K562 (cell line): ENCODE data around the gene EMILIN1. TPM values are rescaled to one million over a fixed set of nuclear protein-coding genes. Genes with fewer than 3 reads are reported as not detected.

Experiments used
- ARID3B ChIP-seq: fragments of 250-450 bp; sonication (Bioruptor Pico); IDR thresholded peaks from 2 replicates; pipeline ENCODE4 v1.4.0; 2020; ENCODE audit warnings: borderline replicate concordance
- BACH1 ChIP-seq: fragments of 200-800 bp; sonication (Bioruptor generic); IDR thresholded peaks from 2 replicates; pipeline ENCODE4 v1.6.1; 2016; ENCODE audit warnings: missing genetic modification characterization, missing compliant biosample characterization
- CC2D1A ChIP-seq: fragments of 450-650 bp; IDR thresholded peaks from 2 replicates; pipeline ENCODE4 v1.6.1; 2017; ENCODE audit warnings: mild to moderate bottlenecking
- EZH2 ChIP-seq: IDR thresholded peaks from 2 replicates; pipeline ENCODE4 v1.6.1; 2012; ENCODE audit warnings: low read depth, mild to moderate bottlenecking, inconsistent platforms, low read length, borderline replicate concordance
- FOXJ3 ChIP-seq: sonication (generic); formaldehyde crosslinking; IDR thresholded peaks from 2 replicates; pipeline ENCODE4 v1.4.0; 2020; ENCODE audit warnings: mild to moderate bottlenecking, missing genetic modification reagents
- HMG20A ChIP-seq: fragments of 450-650 bp; formaldehyde crosslinking; conservative IDR thresholded peaks from 2 replicates; pipeline ENCODE4 v1.4.0; 2020; ENCODE audit warnings: mild to moderate bottlenecking, mixed read lengths
- HOMEZ ChIP-seq: fragments of 250-450 bp; sonication (Bioruptor Pico); IDR thresholded peaks from 2 replicates; pipeline ENCODE4 v1.4.0; 2020; ENCODE audit warnings: mild to moderate bottlenecking, moderate library complexity
- NEUROD1 ChIP-seq: fragments of 150-350 bp; IDR thresholded peaks from 2 replicates; pipeline ENCODE4 v1.6.1; 2014; ENCODE audit warnings: borderline replicate concordance, low read length, low read depth; ENCODE audit not compliant: partially characterized antibody
- NFE2 ChIP-seq: IDR thresholded peaks from 2 replicates; pipeline ENCODE4 v1.6.1; 2014; ENCODE audit warnings: antibody characterized with exemption, low read depth
- NRF1 ChIP-seq, 2 experiments: fragments of 450-650 bp; IDR thresholded peaks in 1 of 2; conservative IDR thresholded peaks in 1 of 2; 2 replicates each; pipeline ENCODE4 v1.6.1; 2014; ENCODE audit warnings: mild to moderate bottlenecking in 2 of 2
- PHB ChIP-seq: fragments of 250-450 bp; sonication (Bioruptor Pico); IDR thresholded peaks from 2 replicates; pipeline ENCODE4 v1.5.0; 2021
- POLR3G ChIP-seq: IDR thresholded peaks from 2 replicates; pipeline ENCODE4 v1.6.1; 2011; ENCODE audit not compliant: insufficient read length, insufficient replicate concordance; ENCODE audit errors: extremely low read depth
- SMAD3 ChIP-seq: fragments of 450-650 bp; formaldehyde crosslinking; conservative IDR thresholded peaks from 2 replicates; pipeline ENCODE4 v1.4.0; 2020; ENCODE audit warnings: mild to moderate bottlenecking
- SOX6 ChIP-seq: fragments of 450-650 bp; IDR thresholded peaks from 2 replicates; pipeline ENCODE4 v1.6.1; 2014; ENCODE audit warnings: mild to moderate bottlenecking
- SREBF1 ChIP-seq: fragments of 150-350 bp; IDR thresholded peaks from 2 replicates; pipeline ENCODE4 v1.6.1; 2014; ENCODE audit warnings: antibody characterized with exemption, low read depth, low read length, borderline replicate concordance
- SUPT5H ChIP-seq: fragments of 450-650 bp; IDR thresholded peaks from 2 replicates; pipeline ENCODE4 v1.6.1; 2016
- TOE1 ChIP-seq, 2 experiments: fragments of 450-650 bp in 1 of 2; sonication (generic) in 1 of 2; formaldehyde crosslinking in 1 of 2; IDR thresholded peaks; 2 replicates each; pipeline versions ENCODE4 v1.7.1 to v1.8.0; 2016 to 2022; ENCODE audit warnings: borderline replicate concordance in 2 of 2, mild to moderate bottlenecking in 2 of 2, antibody characterized with exemption in 1 of 2, inconsistent platforms in 1 of 2, low read depth in 1 of 2, missing genetic modification reagents in 1 of 2, moderate library complexity in 1 of 2
- ZBTB2 ChIP-seq: fragments of 450-650 bp; IDR thresholded peaks from 2 replicates; pipeline ENCODE4 v1.6.1; 2016; ENCODE audit warnings: antibody characterized with exemption
- ZFP30 ChIP-seq: fragments of 250-450 bp; sonication (Bioruptor Pico); IDR thresholded peaks from 2 replicates; pipeline ENCODE4 v1.8.0; 2022; ENCODE audit warnings: moderate library complexity, mild to moderate bottlenecking, inconsistent platforms, borderline replicate concordance
- ZNF134 ChIP-seq: fragments of 250-450 bp; sonication (Bioruptor Pico); conservative IDR thresholded peaks from 2 replicates; pipeline ENCODE4 v1.4.0; 2020
- ZNF212 ChIP-seq: fragments of 450-650 bp; formaldehyde crosslinking; IDR thresholded peaks from 2 replicates; pipeline ENCODE4 v1.4.0; 2020; ENCODE audit warnings: mild to moderate bottlenecking
- ZNF239 ChIP-seq: fragments of 250-450 bp; sonication (Bioruptor Pico); IDR thresholded peaks from 2 replicates; pipeline ENCODE4 v1.4.0; 2020; ENCODE audit warnings: mild to moderate bottlenecking
- ZNF76 ChIP-seq: fragments of 250-450 bp; sonication (Bioruptor Pico); IDR thresholded peaks from 2 replicates; pipeline ENCODE4 v1.4.0; 2020; ENCODE audit warnings: mild to moderate bottlenecking, moderate library complexity, borderline replicate concordance
- ZNF764 ChIP-seq: fragments of 250-450 bp; sonication (Bioruptor Pico); IDR thresholded peaks from 2 replicates; pipeline ENCODE4 v1.4.0; 2020; ENCODE audit warnings: low read depth, mild to moderate bottlenecking, moderate library complexity
- polyA plus RNA-seq, 8 experiments: library from polyadenylated mRNA; depleted of rRNA in 4 of 8; stranded (reverse) in 5 of 8; unstranded in 3 of 8; fragments of >200 nt; fragmentation: Nextera tagmentation in 2 of 8; fragmentation: Illumina TruSeq in 1 of 8; extraction: Ambion mirVana in 2 of 8; extraction: Trizol in 1 of 8; gene quantifications; 2 replicates each; pipeline versions ENCODE4 v1.2.1 to v1.2.3, GENCODE V29; 2011 to 2014; ENCODE audit warnings: inconsistent platforms in 1 of 8, missing spikeins in 1 of 8
- total RNA-seq, 7 experiments: library from RNA; depleted of rRNA in 6 of 7; stranded (reverse); fragments of >200 nt in 6 of 7; fragmentation: Illumina TruSeq in 2 of 7; extraction: Trizol in 2 of 7; gene quantifications; 2 replicates each; pipeline versions ENCODE4 v1.2.1 to v1.2.3, GENCODE V29; 2011 to 2021; ENCODE audit warnings: low replicate concordance in 1 of 7

Gene EMILIN1
- total and polyA plus RNA-seq, 9 of the 15 experiments (the other 6 are each of a cell fraction or from before 2014, with no cell fraction given) = 0.04 to 2.7 (median 0.54) TPM; not detected in 2

DNA sequence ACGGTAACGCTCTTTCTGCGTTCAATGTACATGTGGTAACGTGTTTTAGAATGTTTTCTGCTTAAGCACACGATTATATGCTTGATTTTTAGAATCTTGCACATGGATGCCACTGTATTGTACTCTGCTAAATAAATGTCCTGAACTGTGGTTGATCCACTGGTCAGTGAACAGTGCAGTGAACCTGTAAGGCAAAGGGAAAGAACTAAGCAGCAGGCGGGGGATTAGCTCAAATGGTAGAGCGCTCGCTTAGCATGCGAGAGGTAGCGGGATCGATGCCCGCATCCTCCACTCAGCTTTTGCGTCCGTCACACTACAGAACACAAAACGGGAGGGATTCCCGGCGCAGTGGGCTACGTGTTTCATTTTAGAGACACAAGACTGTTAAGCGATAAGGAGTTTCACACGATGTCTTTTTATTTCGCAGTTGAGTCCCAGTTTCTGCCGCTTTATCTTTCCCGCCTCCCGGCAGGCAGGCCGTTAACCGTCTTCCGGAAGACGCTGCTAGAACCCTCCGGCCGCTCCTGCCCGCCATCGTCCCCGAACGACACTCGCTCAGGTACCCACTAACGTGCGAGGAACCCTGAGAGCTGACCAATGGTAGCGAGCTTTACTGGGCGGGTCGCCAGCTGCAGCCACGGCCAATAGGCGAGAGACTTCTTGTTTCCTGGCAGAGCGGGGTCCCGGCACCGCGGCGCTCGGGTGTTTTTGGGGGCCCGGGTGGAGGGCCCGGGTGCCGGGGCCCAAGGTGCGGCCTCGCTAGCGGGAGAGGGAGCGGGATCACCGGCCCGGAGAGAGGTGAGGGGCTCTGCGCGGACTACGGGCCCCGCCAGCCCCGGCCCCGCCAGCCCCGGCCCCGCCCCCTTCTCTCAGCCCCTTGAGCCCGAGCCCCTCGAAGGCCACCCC lies 27.2 kb upstream of the EMILIN1 start, which contains the start of gene AGBL5 (continued):
- TF ChIP-seq NEUROD1 (peak; percentile 74), SOX6 (peak; percentile 14), ZNF212 (CRISPR knock-in tag) (no peak), NFE2 (peak; percentile 2; the same call in 1 of the 2 replicates), CC2D1A (0 out of 2 replicates have a peak, but pooled peaks have one; percentile 37), HMG20A (CRISPR knock-in tag) (no peak), FOXJ3 (CRISPR knock-in tag) (no peak), SMAD3 (peak; percentile 77), NRF1 (conservative IDR thresholded peaks at IDR 0.05 in 1 of 2, IDR thresholded peaks at IDR 0.05 in 1 of 2) (peak; percentile 52 to 57), ZBTB2 (peak; percentile 65), ARID3B (peak; percentile 83; the same call in 1 of the 2 replicates), ZNF764 (peak; percentile 73), ZNF239 (CRISPR knock-in tag) (no peak; the same call in 1 of the 2 replicates), ZNF134 (0 out of 2 replicates have a peak, but pooled peaks have one; percentile 20), PHB (CRISPR knock-in tag) (0 out of 2 replicates have a peak, but pooled peaks have one; percentile 67), POLR3G (peak; percentile 57), HOMEZ (CRISPR knock-in tag) (no peak), BACH1 (tag) (no peak), ZFP30 (CRISPR knock-in tag) (no peak), TOE1 (IDR thresholded peaks at IDR 0.05; ENCODE audit: borderline replicate concordance) (peak; percentile 61), TOE1 (CRISPR knock-in tag; IDR thresholded peaks at IDR 0.05; ENCODE audit: borderline replicate concordance, low read depth) (peak; percentile 73; the same call in 1 of the 2 replicates), EZH2 (no peak), ZNF76 (CRISPR knock-in tag) (peak; percentile 46; the same call in 1 of the 2 replicates), SUPT5H (peak; percentile 81), SREBF1 (no peak)
